HG03558 (cell line): Measurements from ENCODE around the gene AZU1.
"Not testable (repeated sequence)": the region's sequence is repeated elsewhere in the genome, so short reads cannot be mapped to it uniquely, and the experiment has no call there.

Experiments used
- ATAC-seq: cut with Tn5 transposase; IDR thresholded peaks from one replicate; pipeline ENCODE4 v1.9.1; 2021; ENCODE audit warnings: moderate number of reproducible peaks; ENCODE audit not compliant: unreplicated experiment; ENCODE audit errors: extremely low read depth

Gene AZU1

DNA sequence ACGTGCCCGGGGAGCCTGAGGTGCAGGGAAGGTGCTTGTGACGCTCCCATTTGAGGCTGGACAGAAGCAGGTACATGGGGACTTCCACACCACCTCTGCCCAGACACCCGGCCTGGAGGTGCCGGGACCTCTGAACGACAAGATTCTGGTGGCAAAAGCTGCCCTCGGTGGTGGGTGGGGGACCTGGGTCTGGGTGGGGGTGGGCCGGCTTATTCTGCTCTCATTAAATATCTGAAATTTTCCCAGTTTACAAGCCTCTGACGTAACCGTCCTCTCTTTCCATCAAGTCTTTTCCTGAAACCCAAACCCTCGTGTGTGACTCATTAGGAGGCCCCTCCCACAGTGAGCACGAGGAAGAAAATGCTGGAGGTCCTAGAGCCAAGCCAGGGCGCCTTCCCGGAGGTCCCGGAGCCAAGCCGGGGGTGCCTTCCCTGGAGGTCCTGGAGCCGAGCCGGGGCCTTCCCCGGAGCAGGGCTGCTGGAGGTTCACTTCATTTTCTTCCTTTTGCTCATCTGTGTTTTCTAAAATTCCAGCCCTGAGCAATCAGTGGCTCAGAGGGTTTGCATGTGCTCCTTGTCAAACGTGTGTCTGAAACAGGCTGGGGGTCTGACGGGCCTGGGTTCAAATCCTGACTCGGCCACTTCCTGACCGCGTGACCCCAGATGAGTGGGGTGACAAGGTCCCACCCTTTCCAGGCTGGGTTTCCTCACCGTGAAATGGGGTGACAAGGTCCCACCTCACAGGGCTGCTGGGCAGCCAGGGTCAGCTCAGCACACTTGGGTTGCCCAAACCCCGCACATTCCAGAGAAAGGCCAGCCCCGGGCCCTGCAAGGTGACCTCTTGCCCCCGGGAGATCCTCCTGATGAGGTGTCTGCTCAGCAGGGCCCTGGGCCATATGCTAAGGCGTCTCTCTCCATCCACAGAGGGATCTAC is 41.9 kb downstream of the AZU1 start:
- ATAC-seq, result no peak

DNA sequence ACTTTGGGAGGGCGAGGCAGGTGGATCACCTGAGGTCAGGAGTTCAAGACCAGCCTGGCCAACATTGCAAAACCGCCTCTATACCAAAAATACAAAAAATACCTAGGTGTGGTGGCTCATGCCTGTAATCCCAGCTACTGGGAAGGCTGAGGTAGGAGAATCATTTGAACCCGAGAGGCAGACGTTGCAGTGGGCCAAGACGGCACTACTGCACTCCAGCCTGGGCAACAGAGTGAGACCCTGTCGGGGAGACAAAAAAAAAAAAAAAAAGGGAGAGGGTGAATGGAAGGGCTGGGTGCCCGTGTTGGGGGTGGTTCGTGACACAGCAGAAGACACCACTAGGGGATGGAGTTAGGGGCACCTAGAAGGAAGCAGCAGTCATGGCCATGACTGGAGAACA is 42.7 kb downstream of the AZU1 start:
- no peak for ATAC-seq

DNA sequence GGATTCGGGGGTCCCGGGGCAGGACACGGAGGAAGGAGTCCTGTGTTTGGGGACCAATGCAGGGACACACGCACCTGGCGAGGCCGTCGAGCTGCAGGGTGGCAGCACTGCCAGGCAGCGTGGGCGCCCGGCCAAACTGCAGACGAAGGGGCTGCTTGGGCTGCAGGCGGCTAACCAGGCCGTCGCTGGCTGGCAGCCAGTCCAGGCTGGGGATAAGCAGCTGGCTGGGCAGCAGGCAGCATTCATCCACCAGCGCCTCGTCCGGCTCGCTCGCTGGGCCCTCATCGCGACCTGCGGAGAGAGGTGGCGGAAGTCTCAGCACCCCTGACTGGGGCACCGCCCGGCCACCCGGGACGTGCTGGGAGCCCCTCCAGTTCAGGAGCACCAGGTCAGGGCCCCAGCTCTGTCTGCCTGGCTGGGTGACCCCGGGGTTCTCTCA is 43.3 kb downstream of the AZU1 start:
- ATAC-seq, result no peak

DNA sequence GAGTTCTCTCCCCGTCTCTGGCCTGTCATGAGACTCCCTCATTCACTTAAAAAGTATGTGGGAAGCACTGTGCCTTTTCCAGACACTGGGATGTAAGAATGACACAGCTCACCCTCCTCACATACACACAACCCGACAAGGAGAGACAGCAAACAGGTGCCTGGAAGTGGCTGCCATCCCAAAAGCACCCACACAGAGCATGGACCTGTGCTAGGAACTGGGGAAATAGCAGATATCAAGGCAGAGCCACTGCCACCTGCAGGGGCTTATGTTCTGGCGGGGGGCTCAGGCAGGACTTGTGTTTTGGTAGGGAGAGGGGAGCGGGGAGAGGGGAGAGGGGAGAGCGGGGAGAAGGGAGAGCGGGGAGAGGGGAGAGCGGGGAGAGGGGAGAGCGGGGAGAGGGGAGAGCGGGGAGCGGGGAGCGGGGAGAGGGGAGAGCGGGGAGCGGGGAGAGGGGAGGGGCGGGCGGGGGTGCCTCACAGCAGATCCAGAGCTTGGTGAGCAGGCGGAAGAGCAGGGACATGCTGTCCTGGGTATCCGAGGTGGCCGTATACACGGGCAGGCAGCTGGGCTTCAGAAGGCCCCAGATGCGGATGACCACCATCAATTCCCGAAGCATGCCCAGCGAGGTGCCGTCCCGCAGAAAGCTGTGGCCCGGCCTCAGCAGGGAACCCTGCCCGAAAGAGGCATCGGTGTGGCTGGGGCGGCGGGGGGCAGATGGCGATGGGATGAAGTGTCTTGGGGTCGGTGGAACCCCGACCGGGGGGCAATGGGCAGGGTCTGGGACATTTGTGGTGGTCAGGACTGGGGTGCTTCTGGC is 44.0 kb downstream of the AZU1 start:
- no peak for ATAC-seq

DNA sequence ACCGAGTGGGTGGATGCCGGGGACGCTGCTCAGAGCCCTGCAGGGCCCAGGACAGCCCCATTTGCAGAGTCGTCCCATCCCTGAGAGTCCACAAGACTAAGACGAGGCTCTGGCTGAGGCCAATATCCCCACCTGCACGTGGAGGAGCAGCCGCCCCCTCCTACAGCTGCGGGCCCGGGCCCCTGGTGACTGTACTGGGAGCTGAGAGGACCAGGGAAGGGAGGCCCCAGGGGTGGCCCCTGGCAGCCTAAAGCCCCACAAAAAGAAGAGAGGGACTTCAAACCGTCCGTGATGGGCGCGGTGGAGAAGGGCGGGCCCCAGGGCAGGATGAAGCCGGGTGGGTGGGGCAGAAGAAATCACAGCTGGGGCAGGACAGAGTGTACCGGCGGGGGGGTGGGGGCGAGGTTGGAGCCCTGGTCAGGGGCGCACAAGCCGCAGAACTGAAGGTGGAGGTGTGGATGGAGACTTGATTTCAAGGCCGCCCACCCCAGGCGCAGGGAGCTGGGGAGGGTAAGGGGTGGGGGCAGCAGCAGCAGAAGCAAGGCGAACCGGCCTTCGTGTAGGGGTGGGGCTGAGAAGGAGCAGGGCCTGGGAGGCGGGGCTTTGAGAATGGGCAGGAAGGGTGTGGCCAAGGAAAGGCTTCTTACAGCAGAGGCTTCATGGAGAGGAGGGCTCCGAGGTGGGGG is 44.8 kb downstream of the AZU1 start:
- ATAC-seq, result no peak

DNA sequence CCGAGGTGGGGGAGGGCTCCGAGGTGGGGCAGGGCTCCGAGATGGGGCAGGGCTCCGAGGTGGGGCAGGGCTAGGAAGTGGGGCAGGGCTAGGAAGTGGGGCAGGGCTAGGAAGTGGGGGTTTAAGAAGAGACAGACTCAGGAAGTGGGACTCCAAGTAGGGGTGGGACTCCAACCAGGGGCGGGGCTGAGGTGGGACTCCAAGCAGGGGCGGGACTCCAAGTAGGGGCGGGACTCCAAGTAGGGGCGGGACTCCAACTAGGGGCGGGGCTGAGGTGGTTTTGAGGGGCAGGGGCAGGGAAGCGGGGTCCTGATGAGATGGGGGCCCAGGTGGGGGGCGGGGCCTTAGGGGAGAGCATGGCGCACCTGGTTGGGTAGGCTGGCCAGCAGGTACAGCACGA is 45.4 kb downstream of the AZU1 start:
- ATAC-seq, result no peak

DNA sequence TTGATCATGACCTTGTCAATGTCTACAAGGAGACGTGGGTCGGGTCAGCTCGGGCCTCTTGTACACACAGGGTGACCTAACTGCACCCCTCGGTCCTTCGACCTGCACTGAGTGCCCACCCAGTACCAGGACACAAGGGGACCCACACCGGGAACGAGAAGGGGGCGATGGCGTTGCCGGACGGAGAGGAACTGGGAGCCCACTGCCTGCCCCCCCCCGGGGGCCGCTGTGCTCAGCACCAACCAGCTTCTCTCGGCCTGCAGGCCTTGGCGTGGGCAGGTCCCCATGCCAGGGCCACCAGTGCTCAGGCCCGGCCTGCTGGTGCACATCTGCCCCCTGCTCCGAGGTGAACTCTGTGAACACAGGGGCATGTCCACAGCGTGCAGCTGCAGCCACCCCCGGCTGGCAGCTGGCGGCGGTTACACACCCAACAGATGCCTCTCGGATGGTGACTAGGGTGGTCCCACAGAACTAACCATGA is 46.0 kb downstream of the AZU1 start:
- no peak for ATAC-seq

DNA sequence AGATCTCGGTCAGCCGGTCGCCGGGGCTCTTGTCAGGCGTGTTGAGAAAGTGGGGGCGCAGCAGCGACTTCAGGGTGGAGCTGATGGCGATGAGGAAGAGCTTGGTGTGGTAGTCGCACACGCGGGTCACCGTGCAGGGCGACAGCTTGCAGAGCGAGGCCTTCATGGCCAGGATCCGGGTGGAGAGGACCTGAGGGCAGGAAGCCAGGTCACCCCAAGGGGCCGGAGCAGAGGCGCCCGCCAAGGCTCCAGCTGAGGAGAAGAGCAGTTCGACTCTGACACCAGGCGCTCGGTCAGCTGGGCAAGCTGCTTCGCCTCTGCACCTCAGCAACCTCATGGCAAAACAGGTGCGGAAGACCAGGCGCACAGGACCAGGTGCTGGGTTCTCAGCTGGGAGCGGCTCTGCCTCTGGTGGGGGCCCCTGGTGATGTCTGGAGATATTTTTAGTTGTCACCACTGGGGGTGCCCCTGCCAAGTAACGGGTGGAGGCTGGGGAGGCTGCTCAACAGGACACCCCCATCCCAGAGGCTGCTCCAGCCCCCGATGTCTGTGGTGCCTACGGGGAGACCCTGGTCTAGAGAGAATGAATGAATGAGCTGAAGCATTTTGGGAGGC is 47.7 kb downstream of the AZU1 start:
- no peak for ATAC-seq

DNA sequence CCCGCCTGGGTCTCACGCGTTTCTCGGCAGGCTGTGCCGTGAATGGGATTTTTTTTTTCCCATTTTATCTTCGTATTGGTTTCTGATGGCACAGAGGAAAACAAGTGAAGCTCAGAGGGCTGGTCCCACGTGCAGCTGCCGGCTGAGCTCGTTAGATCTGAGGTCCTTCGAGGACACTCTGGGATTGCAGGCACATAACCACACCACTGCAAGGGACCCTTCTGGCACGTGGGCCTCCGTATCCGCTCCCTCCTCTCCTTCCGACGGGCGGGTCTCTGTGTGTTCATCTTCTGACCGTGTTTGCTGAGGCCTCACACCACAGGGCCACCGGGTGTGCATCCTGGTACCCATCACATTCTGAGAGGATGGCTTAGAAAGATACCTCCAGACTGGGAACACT is 48.5 kb downstream of the AZU1 start:
- no peak for ATAC-seq

DNA sequence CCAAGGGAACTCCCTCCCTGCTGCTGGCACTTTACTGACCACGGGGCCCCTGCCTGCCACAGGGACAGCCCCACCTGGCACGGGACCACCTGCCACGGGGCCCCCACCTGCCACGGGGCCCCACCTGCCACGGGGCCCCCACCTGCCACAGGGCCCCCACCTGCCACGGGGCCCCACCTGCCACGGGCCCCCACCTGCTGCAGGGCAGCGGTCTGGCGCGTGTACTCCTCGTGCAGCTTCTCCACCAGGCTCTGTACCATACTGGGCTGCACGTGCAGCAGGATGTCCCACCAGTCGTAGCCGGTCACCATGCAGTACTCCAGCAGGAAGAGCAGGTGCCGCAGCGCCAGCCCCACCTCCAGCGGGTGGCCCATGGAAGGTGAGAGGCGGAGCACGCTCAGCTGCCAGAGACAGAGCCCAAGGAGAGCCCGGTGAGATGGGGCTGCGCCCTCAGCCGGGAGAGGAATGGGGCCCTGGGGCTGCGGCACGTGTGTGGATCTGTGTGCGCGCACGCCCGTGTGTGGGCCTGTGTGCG is 49.2 kb downstream of the AZU1 start:
- ATAC-seq, result no peak

DNA sequence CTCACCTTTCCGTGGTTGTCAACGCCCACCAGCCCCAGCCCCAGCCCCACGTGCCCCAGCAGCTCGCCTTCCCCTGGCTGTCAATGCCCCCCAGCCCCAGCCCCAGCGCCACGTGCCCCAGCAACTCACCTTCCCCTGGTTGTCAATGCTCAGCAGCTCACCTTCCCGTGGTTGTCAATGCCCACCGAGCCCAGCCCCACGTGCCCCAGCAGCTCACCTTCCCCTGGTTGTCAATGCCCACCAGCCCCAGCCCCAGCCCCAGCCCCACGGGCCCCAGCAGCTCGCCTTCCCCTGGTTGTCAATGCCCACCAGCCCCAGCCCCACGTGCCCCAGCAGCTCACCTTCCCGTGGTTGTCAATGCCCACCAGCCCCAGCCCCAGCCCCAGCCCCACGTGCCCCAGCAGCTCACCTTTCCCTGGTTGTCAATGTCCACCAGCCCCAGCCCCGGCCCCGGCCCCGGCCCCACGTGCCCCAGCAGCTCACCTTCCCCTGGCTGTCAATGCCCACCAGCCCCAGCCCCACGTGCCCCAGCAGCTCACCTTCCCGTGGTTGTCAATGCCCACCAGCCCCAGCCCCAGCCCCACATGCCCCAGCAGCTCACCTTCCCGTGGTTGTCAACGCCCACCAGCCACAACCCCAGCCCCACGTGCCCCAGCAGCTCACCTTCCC is 50.5 kb downstream of the AZU1 start:
- not testable (repeated sequence) for ATAC-seq

DNA sequence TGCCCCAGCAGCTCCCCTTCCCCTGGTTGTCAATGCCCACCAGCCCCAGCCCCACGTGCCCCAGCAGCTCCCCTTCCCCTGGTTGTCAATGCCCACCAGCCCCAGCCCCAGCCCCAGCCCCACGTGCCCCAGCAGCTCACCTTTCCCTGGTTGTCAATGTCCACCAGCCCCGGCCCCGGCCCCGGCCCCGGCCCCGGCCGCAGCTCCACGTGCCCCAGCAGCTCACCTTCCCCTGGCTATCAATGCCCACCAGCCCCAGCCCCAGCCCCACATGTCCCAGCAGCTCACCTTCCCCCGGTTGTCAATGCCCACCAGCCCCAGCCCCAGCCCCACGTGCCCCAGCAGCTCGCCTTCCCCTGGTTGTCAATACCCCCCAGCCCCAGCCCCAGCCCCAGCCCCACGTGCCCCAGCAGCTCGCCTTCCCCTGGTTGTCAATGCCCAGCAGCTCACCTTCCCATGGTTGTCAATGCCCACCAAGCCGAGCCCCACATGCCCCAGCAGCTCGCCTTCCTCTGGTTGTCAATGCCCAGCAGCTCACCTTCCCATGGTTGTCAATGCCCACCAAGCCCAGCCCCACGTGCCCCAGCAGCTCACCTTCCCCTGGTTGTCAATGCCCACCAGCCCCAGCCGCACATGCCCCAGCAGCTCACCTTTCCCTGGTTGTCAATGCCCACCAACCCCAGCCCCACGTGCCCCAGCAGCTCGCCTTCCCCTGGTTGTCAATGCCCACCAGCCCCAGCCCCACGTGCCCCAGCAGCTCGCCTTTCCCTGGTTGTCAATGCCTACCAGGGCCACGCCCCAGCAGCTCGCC is 51.3 kb downstream of the AZU1 start:
- ATAC-seq, result not testable (repeated sequence)

DNA sequence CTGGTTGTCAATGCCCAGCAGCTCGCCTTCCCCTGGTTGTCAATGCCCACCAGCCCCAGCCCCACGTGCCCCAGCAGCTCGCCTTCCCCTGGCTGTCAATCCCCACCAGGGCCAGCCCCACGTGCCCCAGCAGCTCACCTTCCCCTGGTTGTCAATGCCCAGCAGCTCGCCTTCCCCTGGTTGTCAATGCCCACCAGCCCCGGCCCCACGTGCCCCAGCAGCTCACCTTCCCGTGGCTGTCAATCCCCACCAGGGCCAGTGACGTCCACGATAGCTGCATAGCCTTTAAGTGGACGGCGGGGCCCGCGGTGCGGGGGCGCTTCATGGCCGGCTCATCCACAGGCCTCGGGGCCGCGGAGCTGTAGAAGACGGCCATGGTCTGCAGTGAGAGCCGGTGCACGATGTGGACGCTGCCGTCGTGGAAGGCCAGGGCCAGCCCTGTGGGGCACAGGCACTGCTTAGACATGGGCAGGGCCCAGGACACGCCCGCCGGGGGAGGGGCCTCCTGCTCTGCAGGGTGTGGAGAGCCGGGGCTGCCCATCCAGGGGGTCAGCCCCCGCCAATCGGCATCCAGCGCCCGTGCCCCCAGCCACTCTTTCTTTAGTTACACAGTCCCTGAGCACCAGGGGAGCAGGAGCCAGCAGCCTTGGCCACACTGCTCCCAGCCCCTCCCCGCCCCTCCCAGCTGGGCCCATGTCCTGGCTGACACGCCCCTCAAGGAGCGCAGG is 52.2 kb downstream of the AZU1 start:
- no peak for ATAC-seq
